ENCODE data around the gene SPTBN2.

SPTBN2 gene

DNA sequence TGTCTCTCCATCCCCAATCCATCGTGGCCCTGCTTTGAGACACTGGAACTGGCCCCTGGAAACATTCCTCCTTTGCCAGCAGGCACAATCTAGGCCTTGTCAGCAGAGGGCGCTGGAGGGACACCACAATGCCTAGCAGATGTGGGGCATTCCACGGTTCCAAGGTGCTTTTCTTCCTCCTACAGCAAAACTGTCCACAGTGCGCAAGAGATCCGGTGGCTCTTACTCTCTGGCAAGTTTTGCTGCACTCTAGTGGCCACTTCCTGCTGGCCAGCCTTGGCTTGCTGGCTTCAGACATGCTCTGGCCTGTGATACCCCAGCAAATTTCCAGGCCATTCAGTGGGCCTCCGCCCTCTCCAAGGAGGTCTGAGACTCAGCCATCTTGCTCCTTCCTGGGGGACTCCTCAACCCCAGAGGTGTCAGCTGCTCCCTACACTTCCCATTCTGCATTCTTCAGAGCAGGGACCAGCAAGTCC lies 34.2 kb downstream of the SPTBN2 start:
- no peaks in the 10 kb centered on the region for H4K20me1 ChIP-seq (ENCODE audit: insufficient read depth)
- no peak overlapping the region for H2AFZ ChIP-seq (ENCODE audit: low read depth)
- H3K4me1 ChIP-seq (ENCODE audit: low read depth, poor library complexity, severe bottlenecking) = no peaks in the 10 kb centered on the region
- H3K9ac ChIP-seq = no peak overlapping the region
- no peaks in the 10 kb centered on the region for H3K36me3 ChIP-seq (ENCODE audit: insufficient read depth)
- H3K4me2 ChIP-seq = no peak overlapping the region
- no peaks in the 10 kb centered on the region for H3K27me3 ChIP-seq (ENCODE audit: insufficient read depth, low read depth)
- H3K4me3 ChIP-seq (IDR thresholded peaks at IDR 0.05; ENCODE audit: insufficient read depth, low read depth, low read length) = no peak overlapping the region
- TF ChIP-seq, protein P1, sequence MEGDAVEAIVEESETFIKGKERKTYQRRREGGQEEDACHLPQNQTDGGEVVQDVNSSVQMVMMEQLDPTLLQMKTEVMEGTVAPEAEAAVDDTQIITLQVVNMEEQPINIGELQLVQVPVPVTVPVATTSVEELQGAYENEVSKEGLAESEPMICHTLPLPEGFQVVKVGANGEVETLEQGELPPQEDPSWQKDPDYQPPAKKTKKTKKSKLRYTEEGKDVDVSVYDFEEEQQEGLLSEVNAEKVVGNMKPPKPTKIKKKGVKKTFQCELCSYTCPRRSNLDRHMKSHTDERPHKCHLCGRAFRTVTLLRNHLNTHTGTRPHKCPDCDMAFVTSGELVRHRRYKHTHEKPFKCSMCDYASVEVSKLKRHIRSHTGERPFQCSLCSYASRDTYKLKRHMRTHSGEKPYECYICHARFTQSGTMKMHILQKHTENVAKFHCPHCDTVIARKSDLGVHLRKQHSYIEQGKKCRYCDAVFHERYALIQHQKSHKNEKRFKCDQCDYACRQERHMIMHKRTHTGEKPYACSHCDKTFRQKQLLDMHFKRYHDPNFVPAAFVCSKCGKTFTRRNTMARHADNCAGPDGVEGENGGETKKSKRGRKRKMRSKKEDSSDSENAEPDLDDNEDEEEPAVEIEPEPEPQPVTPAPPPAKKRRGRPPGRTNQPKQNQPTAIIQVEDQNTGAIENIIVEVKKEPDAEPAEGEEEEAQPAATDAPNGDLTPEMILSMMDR (conservative IDR thresholded peaks at IDR 0.05; ENCODE audit: low read depth, low read length) = peak; percentile 94
- no peaks in the 10 kb centered on the region for H3K79me2 ChIP-seq (ENCODE audit: insufficient read depth, low read depth)
- no peak overlapping the region for H3K27ac ChIP-seq

GRCh38 chr11:66694056-66694410 lies 35.0 kb downstream of the SPTBN2 start:
- no peak overlapping the region for H3K9ac ChIP-seq
- no peak overlapping the region for H3K4me2 ChIP-seq
- no peak overlapping the region for H2AFZ ChIP-seq (ENCODE audit: low read depth)
- H3K27ac ChIP-seq = no peak overlapping the region
- no peaks in the 10 kb centered on the region for H3K79me2 ChIP-seq (ENCODE audit: insufficient read depth, low read depth)
- TF ChIP-seq, protein P1 (conservative IDR thresholded peaks at IDR 0.05; ENCODE audit: low read depth, low read length) = no peak
- no peaks in the 10 kb centered on the region for H4K20me1 ChIP-seq (ENCODE audit: insufficient read depth)
- no peak overlapping the region for H3K4me3 ChIP-seq (IDR thresholded peaks at IDR 0.05; ENCODE audit: insufficient read depth, low read depth, low read length)
- H3K4me1 ChIP-seq (ENCODE audit: low read depth, poor library complexity, severe bottlenecking) = no peaks in the 10 kb centered on the region
- H3K36me3 ChIP-seq (ENCODE audit: insufficient read depth) = no peaks in the 10 kb centered on the region
- H3K27me3 ChIP-seq (ENCODE audit: insufficient read depth, low read depth) = no peaks in the 10 kb centered on the region

DNA sequence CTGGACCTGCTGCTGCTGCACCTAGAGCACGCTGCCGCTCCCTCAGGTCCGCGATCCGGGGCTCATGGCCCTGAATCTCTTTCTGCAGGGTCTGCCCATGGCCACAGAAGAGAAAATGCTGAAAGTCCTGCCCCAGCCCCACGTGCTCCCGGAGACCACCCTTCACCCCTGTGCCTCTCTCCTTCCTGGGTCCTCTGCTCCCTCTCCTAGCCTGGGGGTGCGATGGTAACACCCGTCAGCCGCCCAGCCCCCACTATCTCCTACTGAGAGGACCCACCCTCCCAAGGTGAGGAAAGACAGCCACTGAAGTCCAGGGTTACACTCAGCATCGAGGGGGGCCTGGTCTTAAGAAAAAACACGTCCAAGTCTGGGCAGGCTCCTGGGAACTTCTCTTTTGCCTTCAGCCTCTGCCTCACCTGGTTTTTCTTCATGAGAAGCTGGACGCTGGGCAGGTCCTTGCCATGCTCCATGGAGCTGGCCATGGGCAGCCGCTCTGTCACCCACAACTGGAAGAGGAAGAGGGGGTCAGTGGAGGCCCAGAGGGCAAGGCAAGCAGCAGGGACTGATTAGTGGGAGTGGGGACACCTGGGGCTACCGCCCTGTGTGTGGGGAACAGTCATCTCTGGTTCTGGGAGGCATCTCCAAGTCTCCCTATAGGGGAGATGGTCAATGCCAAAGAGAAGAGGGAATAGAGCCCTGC lies 35.5 kb downstream of the SPTBN2 start:
- no peaks in the 10 kb centered on the region for H4K20me1 ChIP-seq (ENCODE audit: insufficient read depth)
- H2AFZ ChIP-seq (ENCODE audit: low read depth) = no peak overlapping the region
- no peak overlapping the region for H3K4me3 ChIP-seq (IDR thresholded peaks at IDR 0.05; ENCODE audit: insufficient read depth, low read depth, low read length)
- H3K27ac ChIP-seq = no peak overlapping the region
- no peak overlapping the region for H3K9ac ChIP-seq
- no peaks in the 10 kb centered on the region for H3K27me3 ChIP-seq (ENCODE audit: insufficient read depth, low read depth)
- H3K4me1 ChIP-seq (ENCODE audit: low read depth, poor library complexity, severe bottlenecking) = no peaks in the 10 kb centered on the region
- no peaks in the 10 kb centered on the region for H3K79me2 ChIP-seq (ENCODE audit: insufficient read depth, low read depth)
- H3K36me3 ChIP-seq (ENCODE audit: insufficient read depth) = no peaks in the 10 kb centered on the region
- no peak overlapping the region for H3K4me2 ChIP-seq
- TF ChIP-seq, protein P1 (conservative IDR thresholded peaks at IDR 0.05; ENCODE audit: low read depth, low read length) = no peak

GRCh38 chr11:66692871-66693331 lies 36.1 kb downstream of the SPTBN2 start:
- TF ChIP-seq, protein P1 (conservative IDR thresholded peaks at IDR 0.05; ENCODE audit: low read depth, low read length) = no peak
- H3K4me1 ChIP-seq (ENCODE audit: low read depth, poor library complexity, severe bottlenecking) = no peaks in the 10 kb centered on the region
- no peaks in the 10 kb centered on the region for H3K27me3 ChIP-seq (ENCODE audit: insufficient read depth, low read depth)
- no peaks in the 10 kb centered on the region for H3K79me2 ChIP-seq (ENCODE audit: insufficient read depth, low read depth)
- H4K20me1 ChIP-seq (ENCODE audit: insufficient read depth) = no peaks in the 10 kb centered on the region
- H3K36me3 ChIP-seq (ENCODE audit: insufficient read depth) = no peaks in the 10 kb centered on the region
- no peak overlapping the region for H2AFZ ChIP-seq (ENCODE audit: low read depth)
- H3K4me3 ChIP-seq (IDR thresholded peaks at IDR 0.05; ENCODE audit: insufficient read depth, low read depth, low read length) = no peak overlapping the region
- H3K9ac ChIP-seq = no peak overlapping the region
- H3K27ac ChIP-seq = no peak overlapping the region
- H3K4me2 ChIP-seq = no peak overlapping the region
